Stomach (tissue), 19 donors: Measurements from ENCODE around the gene ADAMTS12. TPM values are rescaled to one million over a fixed set of nuclear protein-coding genes. Genes with fewer than 3 reads are reported as not detected.

ENCODE experiments used
- DNase-seq, 2 donors: peaks; one replicate each; pipeline versions ENCODE4 v3.0.0 to v3.0.0-alpha.2; 2013 to 2019
- H3K27ac ChIP-seq, 5 donors: fragments of 200-600 bp in 4 of 5; sonication (generic) in 4 of 5; one replicate each; pipeline ENCODE4 v1.5.1; 2013 to 2019; ENCODE audit warnings: mild to moderate bottlenecking in 1 of 5, moderate library complexity in 1 of 5
- H3K27me3 ChIP-seq, 3 donors: fragments of 200-600 bp; sonication (generic); one replicate each; pipeline ENCODE4 v1.5.1; 2017 to 2019; ENCODE audit warnings: mixed run types in 1 of 3
- H3K36me3 ChIP-seq, 4 donors: fragments of 200-600 bp; sonication (generic); 1 replicate in 3 of 4; 2 replicates in 1 of 4; pipeline ENCODE4 v1.5.1; 2016 to 2019
- H3K4me1 ChIP-seq, 4 donors: fragments of 200-600 bp; sonication (generic); one replicate each; pipeline ENCODE4 v1.5.1; 2016 to 2019
- H3K4me3 ChIP-seq, 4 donors: fragments of 200-600 bp; sonication (generic) in 3 of 4; one replicate each; pipeline ENCODE4 v1.5.1; 2016 to 2019; ENCODE audit warnings: mild to moderate bottlenecking in 1 of 4
- H3K9me3 ChIP-seq, 4 donors: fragments of 200-600 bp; sonication (generic); one replicate each; pipeline ENCODE4 v1.5.1; 2016 to 2019
- CTCF ChIP-seq, 7 experiments: fragments of 450-650 bp in 4 of 7; fragments of 200-600 bp in 3 of 7; sonication (generic) in 3 of 7; IDR thresholded peaks; one replicate each; pipeline ENCODE4 v1.5.1; 2016 to 2019; ENCODE audit warnings: antibody characterized with exemption in 7 of 7, control low read depth in 2 of 7, mild to moderate bottlenecking in 1 of 7
- EP300 ChIP-seq: sonication (generic); formaldehyde crosslinking; IDR thresholded peaks from one replicate; pipeline ENCODE4 v1.6.1; 2017; ENCODE audit warnings: antibody characterized with exemption
- POLR2A ChIP-seq, 4 donors: fragments of 450-650 bp; IDR thresholded peaks; one replicate each; pipeline ENCODE4 v1.6.1; 2016; ENCODE audit warnings: antibody characterized with exemption in 4 of 4, control low read depth in 2 of 4, mild to moderate bottlenecking in 1 of 4, moderate library complexity in 1 of 4
- POLR2AphosphoS5 ChIP-seq, 3 donors: sonication (generic); formaldehyde crosslinking; IDR thresholded peaks; one replicate each; pipeline ENCODE4 v1.6.1; 2016; ENCODE audit warnings: antibody characterized with exemption in 3 of 3
- WGBS, 5 donors: extraction: QIAGEN DNeasy Blood & Tissue Kit in 3 of 5; methylation state at CpG; one replicate each; pipeline versions ENCODE4 v1.1.5 to v1.1.7; 2013 to 2018; 5-methylcytosine and 5-hydroxymethylcytosine counted together
- intact Hi-C: fragments of 100-400 bp; cut with DNase I; formaldehyde crosslinking; loops from one replicate; pipeline ENCODE4 v1.15.1; 2023; ENCODE audit warnings: low total_unique reads
- long read RNA-seq, 10 donors: transcript quantifications; one replicate each; lab custom pipeline, GENCODE V29; 2026
- polyA plus RNA-seq, 3 donors: library from polyadenylated mRNA; stranded (reverse); fragments of 200-250 nt; gene quantifications; one replicate each; pipeline ENCODE4 v1.2.3, GENCODE V29; 2013
- total RNA-seq, 5 donors: library from RNA; depleted of rRNA; stranded (reverse); fragments of >200 nt; gene quantifications; one replicate each; pipeline versions ENCODE4 v1.1.0 to v1.2.3, GENCODE V29; 2014 to 2016
- donor health status: healthy with polysubstance abuse.
- donor health status: Bipolar disorder and iron deficiency.
- donor health status: healthy.

ADAMTS12 gene, protein sequence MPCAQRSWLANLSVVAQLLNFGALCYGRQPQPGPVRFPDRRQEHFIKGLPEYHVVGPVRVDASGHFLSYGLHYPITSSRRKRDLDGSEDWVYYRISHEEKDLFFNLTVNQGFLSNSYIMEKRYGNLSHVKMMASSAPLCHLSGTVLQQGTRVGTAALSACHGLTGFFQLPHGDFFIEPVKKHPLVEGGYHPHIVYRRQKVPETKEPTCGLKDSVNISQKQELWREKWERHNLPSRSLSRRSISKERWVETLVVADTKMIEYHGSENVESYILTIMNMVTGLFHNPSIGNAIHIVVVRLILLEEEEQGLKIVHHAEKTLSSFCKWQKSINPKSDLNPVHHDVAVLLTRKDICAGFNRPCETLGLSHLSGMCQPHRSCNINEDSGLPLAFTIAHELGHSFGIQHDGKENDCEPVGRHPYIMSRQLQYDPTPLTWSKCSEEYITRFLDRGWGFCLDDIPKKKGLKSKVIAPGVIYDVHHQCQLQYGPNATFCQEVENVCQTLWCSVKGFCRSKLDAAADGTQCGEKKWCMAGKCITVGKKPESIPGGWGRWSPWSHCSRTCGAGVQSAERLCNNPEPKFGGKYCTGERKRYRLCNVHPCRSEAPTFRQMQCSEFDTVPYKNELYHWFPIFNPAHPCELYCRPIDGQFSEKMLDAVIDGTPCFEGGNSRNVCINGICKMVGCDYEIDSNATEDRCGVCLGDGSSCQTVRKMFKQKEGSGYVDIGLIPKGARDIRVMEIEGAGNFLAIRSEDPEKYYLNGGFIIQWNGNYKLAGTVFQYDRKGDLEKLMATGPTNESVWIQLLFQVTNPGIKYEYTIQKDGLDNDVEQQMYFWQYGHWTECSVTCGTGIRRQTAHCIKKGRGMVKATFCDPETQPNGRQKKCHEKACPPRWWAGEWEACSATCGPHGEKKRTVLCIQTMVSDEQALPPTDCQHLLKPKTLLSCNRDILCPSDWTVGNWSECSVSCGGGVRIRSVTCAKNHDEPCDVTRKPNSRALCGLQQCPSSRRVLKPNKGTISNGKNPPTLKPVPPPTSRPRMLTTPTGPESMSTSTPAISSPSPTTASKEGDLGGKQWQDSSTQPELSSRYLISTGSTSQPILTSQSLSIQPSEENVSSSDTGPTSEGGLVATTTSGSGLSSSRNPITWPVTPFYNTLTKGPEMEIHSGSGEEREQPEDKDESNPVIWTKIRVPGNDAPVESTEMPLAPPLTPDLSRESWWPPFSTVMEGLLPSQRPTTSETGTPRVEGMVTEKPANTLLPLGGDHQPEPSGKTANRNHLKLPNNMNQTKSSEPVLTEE (N-terminal part only)
- total RNA-seq (10 to 100 TPM in 1 of 5 donors, 1 to 10 TPM in 1, under 1 TPM in 2, not detected in 1; 0.14 to 17.1 (median 1.4) TPM), polyA plus RNA-seq (1 to 10 TPM in 1 of 3 donors, under 1 TPM in 2; 0.15 to 1.2 (median 0.62) TPM)
- long read RNA-seq, donor 1, partial matches to known transcripts, result 0 of 1 reads
- long read RNA-seq, donor 1, other reads (novel, unspliced or antisense), result 0 of 1 reads
- long read RNA-seq, donor 2, result 0 reads
- long read RNA-seq, donor 3, result 0 reads
- long read RNA-seq, donor 4, partial matches to known transcripts, result 0 of 1 reads
- long read RNA-seq, donor 4, other reads (novel, unspliced or antisense), result 0 of 1 reads
- long read RNA-seq, donor 5, partial matches to known transcripts, result 0 of 1 reads
- long read RNA-seq, donor 5, other reads (novel, unspliced or antisense), result 0 of 1 reads
- long read RNA-seq, donor 6, partial matches to known transcripts, result 0 of 2 reads
- long read RNA-seq, donor 6, other reads (novel, unspliced or antisense), result 0 of 2 reads
- long read RNA-seq, donor 7, result 0 reads
- long read RNA-seq, donor 8, result 0 reads
- long read RNA-seq, donor 9, partial matches to known transcripts, result 0 of 1 reads
- long read RNA-seq, donor 9, other reads (novel, unspliced or antisense), result 0 of 1 reads
- long read RNA-seq, donor 10, partial matches to known transcripts, result 0 of 1 reads
- long read RNA-seq, donor 10, other reads (novel, unspliced or antisense), result 0 of 1 reads

- peak in 1 of 2 donors; percentile 86 for DNase-seq
- Histone ChIP-seq H3K36me3 (no peaks in the 10 kb centered on the region), H3K27me3 (peaks cover 0 to 30% (median 26%) of the 10 kb centered on the region in 3 donors), H3K4me1 (peaks cover 10 to 45% (median 28%) of the 10 kb centered on the region in 4 donors), H3K9me3 (no peaks in the 10 kb centered on the region), H3K4me3 (peak within 1 kb of the TSS; percentile 30 to 49 (median 46)), H3K27ac (peak within 1 kb of the TSS in 4 of 5 donors; percentile 41 to 72 (median 63))
- WGBS, 5 donors, result 4 to 6% (median 4%) methylated on average over 23 to 45 of the region's 45 CpGs
- TF ChIP-seq EP300, result no peak
- TF ChIP-seq POLR2A (IDR thresholded peaks at IDR 0.05), result no peak
- TF ChIP-seq POLR2AphosphoS5 (IDR thresholded peaks at IDR 0.05), result no peak
- TF ChIP-seq CTCF (IDR thresholded peaks at IDR 0.05), result no peak
- intact Hi-C loops, result no loop called here
Measured at GRCh38 chr5:33891788-33892619, at the start of gene ADAMTS12. TSS of gene ADAMTS12 (minus strand) at chr5:33891990. CDS start at chr5:33891856, 134 bp downstream.

GRCh38 chr5:33941090-33941489 is 49.3 kb upstream of the ADAMTS12 start:
- Histone ChIP-seq H3K27me3 (peaks cover 13 to 72% (median 32%) of the 10 kb centered on the region in 3 donors), H3K4me1 (peaks cover 10 to 19% (median 16%) of the 10 kb centered on the region in 4 donors), H3K9me3 (no peaks in the 10 kb centered on the region), H3K4me3 (no peak overlapping the region), H3K36me3 (no peaks in the 10 kb centered on the region), H3K27ac (no peak overlapping the region)
- intact Hi-C loops, result no loop called here
- 84 to 91% (median 86%) methylated on average over 5 of the region's 5 CpGs for WGBS, 5 donors
- no peak for DNase-seq
- TF ChIP-seq CTCF (IDR thresholded peaks at IDR 0.05) (no peak), EP300 (no peak), POLR2A (IDR thresholded peaks at IDR 0.05) (no peak), POLR2AphosphoS5 (IDR thresholded peaks at IDR 0.05) (no peak)

GRCh38 chr5:33939556-33940262 is 47.9 kb upstream of the ADAMTS12 start:
- Histone ChIP-seq H3K4me3 (no peak overlapping the region), H3K36me3 (no peaks in the 10 kb centered on the region), H3K4me1 (peaks cover 12 to 26% (median 21%) of the 10 kb centered on the region in 4 donors), H3K9me3 (no peaks in the 10 kb centered on the region), H3K27ac (no peak overlapping the region), H3K27me3 (peaks cover 13 to 83% (median 39%) of the 10 kb centered on the region in 3 donors)
- intact Hi-C loops, result no loop called here
- TF ChIP-seq POLR2AphosphoS5 (IDR thresholded peaks at IDR 0.05), result no peak
- TF ChIP-seq EP300, result no peak
- no peak for DNase-seq
- 75 to 80% (median 77%) methylated on average over 8 of the region's 8 CpGs for WGBS, 5 donors
